GM10266 (cell line): Measurements from ENCODE around the gene FAM163B.

Experiments
- DNase-seq: peaks from one replicate; pipeline ENCODE4 v3.0.0; 2012; ENCODE audit errors: extremely low spot score
- TF ChIP-seq, protein P1 (sequence below): IDR thresholded peaks from 2 replicates; pipeline ENCODE4 v1.5.1; 2012; ENCODE audit warnings: mild to moderate bottlenecking, low read depth; ENCODE audit not compliant: control insufficient read depth, insufficient read depth; ENCODE audit errors: missing control alignments

FAM163B gene

DNA sequence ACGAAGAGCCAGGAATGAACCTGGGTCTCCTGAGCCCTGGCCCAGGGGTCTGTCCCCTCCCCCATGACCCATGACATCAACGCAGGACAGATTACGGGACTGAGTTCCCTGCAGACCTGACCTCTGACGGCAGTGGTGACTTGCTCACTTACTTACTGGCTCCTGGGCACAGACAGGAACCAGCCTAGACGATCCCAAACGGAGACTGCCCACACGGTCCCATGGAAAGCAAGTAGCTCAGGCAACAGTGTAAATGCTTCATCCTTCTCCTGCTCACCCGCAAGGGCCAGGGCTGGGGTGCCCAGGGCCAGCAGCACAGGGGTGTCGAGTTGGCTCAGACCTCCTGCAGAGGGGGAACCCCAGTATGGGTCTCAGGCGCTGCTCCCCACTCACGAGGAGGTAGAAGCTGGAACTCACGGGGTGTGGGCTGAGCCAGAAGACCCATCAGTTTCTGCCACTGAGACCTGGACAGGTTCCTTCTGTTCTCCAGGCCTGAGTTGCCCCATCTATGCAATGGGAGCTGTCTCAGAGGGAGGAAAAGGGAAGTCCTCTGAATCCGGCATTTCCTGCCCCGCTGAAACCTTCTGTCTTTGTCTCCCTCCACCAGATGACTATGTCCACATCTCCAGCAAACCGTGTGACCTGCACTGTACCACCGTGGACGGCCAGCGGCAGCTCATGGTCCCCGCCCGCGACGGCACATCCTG is 69.0 kb downstream of the FAM163B start:
- TF ChIP-seq, protein P1, sequence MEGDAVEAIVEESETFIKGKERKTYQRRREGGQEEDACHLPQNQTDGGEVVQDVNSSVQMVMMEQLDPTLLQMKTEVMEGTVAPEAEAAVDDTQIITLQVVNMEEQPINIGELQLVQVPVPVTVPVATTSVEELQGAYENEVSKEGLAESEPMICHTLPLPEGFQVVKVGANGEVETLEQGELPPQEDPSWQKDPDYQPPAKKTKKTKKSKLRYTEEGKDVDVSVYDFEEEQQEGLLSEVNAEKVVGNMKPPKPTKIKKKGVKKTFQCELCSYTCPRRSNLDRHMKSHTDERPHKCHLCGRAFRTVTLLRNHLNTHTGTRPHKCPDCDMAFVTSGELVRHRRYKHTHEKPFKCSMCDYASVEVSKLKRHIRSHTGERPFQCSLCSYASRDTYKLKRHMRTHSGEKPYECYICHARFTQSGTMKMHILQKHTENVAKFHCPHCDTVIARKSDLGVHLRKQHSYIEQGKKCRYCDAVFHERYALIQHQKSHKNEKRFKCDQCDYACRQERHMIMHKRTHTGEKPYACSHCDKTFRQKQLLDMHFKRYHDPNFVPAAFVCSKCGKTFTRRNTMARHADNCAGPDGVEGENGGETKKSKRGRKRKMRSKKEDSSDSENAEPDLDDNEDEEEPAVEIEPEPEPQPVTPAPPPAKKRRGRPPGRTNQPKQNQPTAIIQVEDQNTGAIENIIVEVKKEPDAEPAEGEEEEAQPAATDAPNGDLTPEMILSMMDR = no peak
- no peak for DNase-seq

DNA sequence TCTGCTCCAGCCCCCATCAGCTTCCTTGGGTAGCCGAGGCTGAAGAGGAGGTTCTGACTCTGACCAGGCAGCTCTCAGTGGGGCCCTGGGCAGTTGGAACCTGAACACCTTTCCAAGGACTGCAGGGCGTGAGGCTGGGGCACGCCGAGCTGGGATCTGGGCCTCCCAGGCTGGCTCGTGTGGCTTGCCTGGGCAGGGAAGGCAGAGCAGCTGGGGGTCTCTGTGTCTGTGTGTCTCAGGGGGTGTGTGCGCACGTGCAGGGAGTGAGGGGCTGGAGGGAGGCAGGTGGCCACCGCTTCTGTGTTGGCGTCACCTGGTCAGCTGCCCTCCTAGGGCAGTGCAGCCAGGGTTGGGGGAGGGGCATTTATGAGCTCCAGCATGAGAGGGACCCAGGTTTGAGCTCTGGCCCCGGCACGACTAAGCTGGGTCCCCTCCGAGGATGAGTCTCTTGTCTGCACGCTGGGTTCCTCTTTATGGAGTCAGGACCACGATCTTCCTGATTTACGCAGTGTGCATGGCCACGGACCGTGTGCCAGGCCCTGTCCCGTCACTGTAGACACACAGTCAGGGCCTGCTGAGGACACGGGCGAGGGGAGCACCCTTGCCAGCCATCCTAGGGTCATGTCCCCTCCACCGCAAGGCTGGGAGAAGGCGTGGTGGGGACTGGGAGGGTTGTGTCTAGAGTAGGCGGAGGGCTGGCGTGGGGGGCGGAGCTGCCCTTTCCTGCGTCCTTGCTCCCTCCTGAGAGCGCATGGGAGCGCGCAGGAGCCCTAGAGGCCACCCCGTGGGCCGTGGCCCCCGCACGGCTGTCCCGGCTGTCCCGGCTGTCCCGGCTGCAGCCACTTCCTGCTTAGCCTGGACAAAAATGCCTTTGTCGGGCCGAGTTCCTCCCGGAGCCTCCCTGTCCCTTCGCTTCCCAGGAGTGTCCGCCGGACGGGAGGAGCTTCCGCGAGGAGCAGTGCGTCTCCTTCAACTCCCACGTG is 70.0 kb downstream of the FAM163B start:
- no peak for DNase-seq
- TF ChIP-seq, protein P1 = no peak

DNA sequence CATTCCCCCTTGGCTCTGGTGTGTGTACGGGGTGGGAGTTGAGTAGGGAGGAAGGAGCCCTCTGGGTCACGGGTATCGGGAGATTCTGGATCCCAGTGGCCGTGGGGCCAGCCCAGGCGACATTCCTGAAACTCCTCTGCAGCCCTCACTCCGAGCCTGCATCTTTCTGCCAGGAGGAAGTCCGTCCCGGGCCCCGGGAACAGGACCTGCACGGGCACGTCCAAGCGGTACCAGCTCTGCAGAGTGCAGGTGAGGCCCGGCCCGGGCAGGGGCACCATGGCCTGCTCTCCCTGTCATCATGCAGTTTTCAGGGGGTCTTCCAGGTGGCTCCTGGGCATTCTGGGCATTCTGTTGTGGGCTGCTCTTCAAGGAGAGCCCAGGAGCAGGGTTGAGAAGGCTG is 71.0 kb downstream of the FAM163B start:
- TF ChIP-seq, protein P1 = no peak
- no peak for DNase-seq

DNA sequence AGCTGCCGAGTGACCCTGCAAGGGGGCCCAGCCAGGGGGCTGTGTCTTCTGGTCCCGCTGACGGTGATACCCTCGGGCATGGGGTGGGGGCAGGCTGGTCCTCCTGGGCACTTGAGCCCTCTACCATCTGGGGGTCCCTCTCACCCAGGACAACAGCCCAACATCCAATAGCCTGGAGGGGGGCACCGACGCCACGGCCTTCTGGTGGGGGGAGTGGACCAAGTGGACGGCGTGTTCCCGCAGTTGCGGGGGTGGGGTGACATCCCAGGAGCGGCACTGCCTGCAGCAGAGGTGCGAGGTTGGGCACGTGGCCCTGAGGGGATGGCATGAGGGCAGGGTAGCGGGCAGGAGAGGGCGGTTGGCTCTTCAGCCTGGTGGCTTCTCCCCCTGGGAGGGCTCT is 71.9 kb downstream of the FAM163B start:
- TF ChIP-seq, protein P1 = no peak
- DNase-seq = no peak

- TF ChIP-seq, protein P1 = no peak
- DNase-seq = no peak
Measured at GRCh38 chr9:133536536-133536935, 72.7 kb downstream of the FAM163B start.

DNA sequence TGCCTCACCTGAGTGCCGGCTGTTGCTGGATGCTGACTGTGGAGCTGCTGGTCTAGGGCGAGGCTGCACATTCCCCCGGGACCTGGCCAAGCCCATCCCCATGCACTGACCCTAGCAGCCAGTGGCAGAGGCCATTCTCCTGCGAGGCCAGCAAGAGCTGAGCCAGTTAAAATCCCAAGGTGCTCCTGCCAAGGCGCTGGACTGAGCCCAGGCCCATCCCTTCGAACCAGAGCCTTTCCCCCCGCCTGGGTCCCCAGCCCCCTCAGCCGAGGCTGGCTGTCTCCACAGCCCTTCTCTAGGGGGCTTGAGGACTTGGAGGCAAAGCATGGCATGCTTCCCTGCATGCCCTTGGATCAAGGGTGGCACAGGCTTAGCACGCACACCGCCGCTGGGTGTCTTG is 73.1 kb downstream of the FAM163B start:
- TF ChIP-seq, protein P1 = no peak
- no peak for DNase-seq
